ENCODE measurements around the gene HCST.
A peak's percentile ranks its signal among the peaks of the same experiment; 100 is the strongest.

HCST gene

GRCh38 chr19:35882114-35882832, 20.1 kb upstream of the HCST start (continued):
- TF ChIP-seq ZNF16 (tag by site-specific recombination; IDR thresholded peaks at IDR 0.05; ENCODE audit: low read depth) (peak; percentile 65; the same call in 1 of the 2 replicates), PRDM4 (tag by site-specific recombination; IDR thresholded peaks at IDR 0.05) (peak; percentile 81; the same call in 1 of the 2 replicates), ZNF629 (tag by site-specific recombination; IDR thresholded peaks at IDR 0.05) (peak; percentile 95), ZNF26 (tag by site-specific recombination; IDR thresholded peaks at IDR 0.05) (no peak; the same call in 1 of the 2 replicates), ZNF324 (tag by site-specific recombination; IDR thresholded peaks at IDR 0.05) (peak; percentile 73; the same call in 1 of the 2 replicates), ZNF426 (tag by site-specific recombination; IDR thresholded peaks at IDR 0.05) (peak; percentile 100), BCL6B (tag by site-specific recombination; IDR thresholded peaks at IDR 0.05) (no peak), INSM2 (tag by site-specific recombination; IDR thresholded peaks at IDR 0.05) (peak; percentile 59; the same call in 1 of the 2 replicates), ZBTB6 (tag by site-specific recombination; IDR thresholded peaks at IDR 0.05) (no peak), CTCF (tag by site-specific recombination; IDR thresholded peaks at IDR 0.05) (peak; percentile 53; the same call in 1 of the 2 replicates), ELK4 (IDR thresholded peaks at IDR 0.05; ENCODE audit: borderline replicate concordance, low read depth, low read length) (no peak), ZNF23 (tag by site-specific recombination; IDR thresholded peaks at IDR 0.05; ENCODE audit: borderline replicate concordance) (peak; percentile 51; the same call in 1 of the 2 replicates), ZSCAN18 (tag by site-specific recombination; IDR thresholded peaks at IDR 0.05) (no peak), KLF10 (tag by site-specific recombination; IDR thresholded peaks at IDR 0.05) (no peak; the same call in 1 of the 2 replicates), ZNF2 (tag by site-specific recombination; IDR thresholded peaks at IDR 0.05) (no peak), ZNF433 (tag by site-specific recombination; IDR thresholded peaks at IDR 0.05; ENCODE audit: low read depth) (peak; percentile 100), ZNF645 (tag by site-specific recombination; IDR thresholded peaks at IDR 0.05) (no peak), ZBTB8A (tag by site-specific recombination; IDR thresholded peaks at IDR 0.05) (peak; percentile 98), PATZ1 (tag by site-specific recombination; IDR thresholded peaks at IDR 0.05) (peak; percentile 32; the same call in 1 of the 2 replicates), GLI4 (tag by site-specific recombination; IDR thresholded peaks at IDR 0.05) (no peak), ZNF155 (tag by site-specific recombination; IDR thresholded peaks at IDR 0.05) (peak; percentile 93)

All from HEK293 (cell line).